Ovary (tissue), 9 donors: ENCODE results near the gene ATP1A3. TPM values are rescaled to one million over a fixed set of nuclear protein-coding genes. Genes with fewer than 3 reads are reported as not detected.

Source experiments
- DNase-seq, 5 donors: peaks; one replicate each; pipeline ENCODE4 v3.0.0-alpha.2; 2019 to 2020
- H3K27ac ChIP-seq, 2 donors: fragments of 200-600 bp; one replicate each; pipeline versions ENCODE4 v1.5.1 to v1.8.0; 2019 to 2022
- H3K27me3 ChIP-seq: fragments of 200-600 bp; one replicate; pipeline ENCODE4 v1.8.0; 2022
- H3K36me3 ChIP-seq: fragments of 200-600 bp; sonication (generic); one replicate; pipeline ENCODE4 v1.5.1; 2019
- H3K4me1 ChIP-seq: one replicate; pipeline ENCODE4 v1.8.1; 2013; ENCODE audit warnings: mild to moderate bottlenecking, moderate library complexity; ENCODE audit not compliant: insufficient read depth
- H3K4me3 ChIP-seq: fragments of 200-600 bp; sonication (generic); one replicate; pipeline ENCODE4 v1.5.1; 2017
- H3K9me3 ChIP-seq, 2 donors: fragments of 200-600 bp in 1 of 2; sonication (generic) in 1 of 2; one replicate each; pipeline versions ENCODE4 v1.5.1 to v1.8.1; 2013 to 2019; ENCODE audit warnings: mild to moderate bottlenecking in 1 of 2, moderate library complexity in 1 of 2
- EP300 ChIP-seq: sonication (generic); formaldehyde crosslinking; IDR thresholded peaks from one replicate; pipeline ENCODE4 v1.6.1; 2017; ENCODE audit warnings: antibody characterized with exemption
- POLR2A ChIP-seq: fragments of 450-650 bp; IDR thresholded peaks from one replicate; pipeline ENCODE4 v1.6.1; 2017; ENCODE audit warnings: antibody characterized with exemption, mild to moderate bottlenecking, moderate library complexity
- WGBS, 3 donors: extraction: QIAGEN DNeasy Blood & Tissue Kit in 1 of 3; methylation state at CpG; one replicate each; pipeline versions ENCODE4 v1.1.5 to v1.1.7; 2013 to 2017; 5-methylcytosine and 5-hydroxymethylcytosine counted together
- intact Hi-C, 4 donors: fragments of 100-400 bp; cut with DNase I; formaldehyde crosslinking; loops; one replicate each; pipeline versions ENCODE4 v1.11.0 to v1.15.1; 2022 to 2023
- polyA plus RNA-seq, 2 donors: library from polyadenylated mRNA; stranded (reverse); fragments of 200-250 nt in 1 of 2; fragments of 350-450 nt in 1 of 2; fragmentation: Illumina TruSeq in 1 of 2; extraction: RNeasy Lipid Tissue Mini Kit (QIAGEN cat#74804) in 1 of 2; gene quantifications; one replicate each; pipeline ENCODE4 v1.2.3, GENCODE V29; 2013 to 2014
- total RNA-seq, 7 donors: library from RNA; depleted of rRNA in 2 of 7; stranded (reverse); fragments of >200 nt in 2 of 7; fragmentation: NEBNext Ultra II Directional in 3 of 7; extraction: Animal tissue kit (Norgen Biotek cat#: 25700) in 3 of 7; gene quantifications; one replicate each; pipeline versions ENCODE4 v1.1.0 to v1.2.4, GENCODE V29; 2016 to 2023
- TF ChIP-seq, protein P1 (sequence below), 3 donors: fragments of 450-650 bp in 2 of 3; fragments of 200-600 bp in 1 of 3; IDR thresholded peaks; one replicate each; pipeline versions ENCODE4 v1.5.1 to v1.8.0; 2016 to 2022; ENCODE audit warnings: antibody characterized with exemption in 3 of 3, mild to moderate bottlenecking in 1 of 3
- donor health status: DM: no; HTN: no; CAD: no; lungs with moderate emphysema.
- donor health status: DM: no; HTN: no; CAD: no.
- donor health status: Bipolar disorder and iron deficiency.
- donor health status: DM: yes; HTN: yes; CAD: no.
- donor health status: DM: no; HTN: no; CAD: no.
- donor health status: DM: yes; HTN: yes; CAD: no.

The ATP1A3 gene
- total and polyA plus RNA-seq, 9 donors: 0.02 to 0.33 (median 0.32) TPM; not detected in 6

DNA sequence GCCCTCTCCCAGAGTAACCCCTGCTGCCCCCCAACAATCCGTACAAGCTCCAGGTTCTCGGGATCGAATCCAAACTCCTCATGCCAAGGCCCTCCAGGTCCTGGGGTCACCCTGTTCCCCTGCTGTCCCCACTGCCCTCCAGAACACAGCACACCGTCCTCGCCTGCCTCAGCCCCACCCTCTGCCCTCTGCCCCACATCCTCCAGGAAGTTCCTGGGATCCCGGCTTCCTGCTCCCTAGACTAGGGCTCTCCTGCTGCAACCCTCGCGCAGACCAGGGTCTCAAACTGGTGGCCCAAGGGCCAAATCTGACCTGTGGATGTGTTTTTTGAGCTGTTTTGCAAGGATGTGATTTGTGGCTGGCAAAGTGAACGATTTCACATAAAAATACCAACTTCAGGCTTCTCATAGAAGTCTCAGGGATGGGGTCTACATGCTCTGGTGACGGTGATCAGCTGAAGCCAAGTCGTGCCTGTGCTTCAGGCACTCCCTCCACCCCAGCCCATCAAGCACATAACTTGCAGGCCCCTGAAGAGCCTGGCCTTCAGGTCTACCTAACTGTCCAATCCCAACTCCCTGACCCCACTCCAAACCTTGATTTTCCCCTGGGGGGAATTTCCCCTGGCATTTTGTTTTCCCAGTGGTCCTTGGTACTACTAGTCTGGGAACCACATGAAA, 36.7 kb downstream of the ATP1A3 start:
- Histone ChIP-seq H3K27ac (no peak overlapping the region), H3K36me3 (no peaks in the 10 kb centered on the region), H3K4me3 (no peak overlapping the region), H3K4me1 (peaks cover 1% of the 10 kb centered on the region), H3K9me3 (no peaks in the 10 kb centered on the region), H3K27me3 (no peaks in the 10 kb centered on the region)
- TF ChIP-seq EP300 (no peak), POLR2A (no peak)
- TF ChIP-seq, protein P1, sequence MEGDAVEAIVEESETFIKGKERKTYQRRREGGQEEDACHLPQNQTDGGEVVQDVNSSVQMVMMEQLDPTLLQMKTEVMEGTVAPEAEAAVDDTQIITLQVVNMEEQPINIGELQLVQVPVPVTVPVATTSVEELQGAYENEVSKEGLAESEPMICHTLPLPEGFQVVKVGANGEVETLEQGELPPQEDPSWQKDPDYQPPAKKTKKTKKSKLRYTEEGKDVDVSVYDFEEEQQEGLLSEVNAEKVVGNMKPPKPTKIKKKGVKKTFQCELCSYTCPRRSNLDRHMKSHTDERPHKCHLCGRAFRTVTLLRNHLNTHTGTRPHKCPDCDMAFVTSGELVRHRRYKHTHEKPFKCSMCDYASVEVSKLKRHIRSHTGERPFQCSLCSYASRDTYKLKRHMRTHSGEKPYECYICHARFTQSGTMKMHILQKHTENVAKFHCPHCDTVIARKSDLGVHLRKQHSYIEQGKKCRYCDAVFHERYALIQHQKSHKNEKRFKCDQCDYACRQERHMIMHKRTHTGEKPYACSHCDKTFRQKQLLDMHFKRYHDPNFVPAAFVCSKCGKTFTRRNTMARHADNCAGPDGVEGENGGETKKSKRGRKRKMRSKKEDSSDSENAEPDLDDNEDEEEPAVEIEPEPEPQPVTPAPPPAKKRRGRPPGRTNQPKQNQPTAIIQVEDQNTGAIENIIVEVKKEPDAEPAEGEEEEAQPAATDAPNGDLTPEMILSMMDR (IDR thresholded peaks at IDR 0.05): no peak
- intact Hi-C loops: loop anchor here in 1 of 4 donors (5.0 kb wide), 1 partner anchor 95 kb away; the partner anchor contains the start of gene RPS19
- no peak for DNase-seq
- 71 to 77% (median 73%) methylated on average over 11 of the region's 11 CpGs for WGBS, 3 donors

DNA sequence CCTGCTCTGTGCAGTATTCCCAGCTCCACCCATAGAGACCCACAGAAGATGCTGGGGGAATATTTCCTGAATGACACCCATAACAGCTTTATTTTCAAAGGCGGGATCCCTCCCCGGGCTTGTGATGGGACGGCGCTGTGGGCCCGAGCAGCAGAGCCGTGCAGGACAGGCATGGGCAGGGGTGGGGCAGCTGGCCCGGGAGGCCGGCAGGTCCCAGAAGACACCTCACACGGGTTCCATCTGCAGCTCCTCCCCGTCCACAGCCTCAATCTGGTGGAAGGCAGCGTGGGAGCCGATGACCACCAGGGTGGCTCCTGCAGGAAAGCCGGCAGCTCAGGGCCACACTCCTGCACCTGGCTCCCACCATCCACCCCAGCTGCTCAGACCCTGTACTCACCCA, 37.4 kb downstream of the ATP1A3 start:
- Histone ChIP-seq H3K36me3 (no peaks in the 10 kb centered on the region), H3K27me3 (no peaks in the 10 kb centered on the region), H3K27ac (no peak overlapping the region), H3K4me1 (peaks cover 1% of the 10 kb centered on the region), H3K4me3 (no peak overlapping the region), H3K9me3 (no peaks in the 10 kb centered on the region)
- intact Hi-C loops: loop anchor here in 1 of 4 donors (5.0 kb wide), 1 partner anchor 94 kb away; the partner anchor contains the start of gene RPS19
- DNase-seq: no peak
- TF ChIP-seq, protein P1 (IDR thresholded peaks at IDR 0.05): no peak
- TF ChIP-seq EP300: no peak
- no peak for TF ChIP-seq POLR2A
- WGBS, 3 donors: 77 to 85% (median 81%) methylated on average over 13 of the region's 13 CpGs

DNA sequence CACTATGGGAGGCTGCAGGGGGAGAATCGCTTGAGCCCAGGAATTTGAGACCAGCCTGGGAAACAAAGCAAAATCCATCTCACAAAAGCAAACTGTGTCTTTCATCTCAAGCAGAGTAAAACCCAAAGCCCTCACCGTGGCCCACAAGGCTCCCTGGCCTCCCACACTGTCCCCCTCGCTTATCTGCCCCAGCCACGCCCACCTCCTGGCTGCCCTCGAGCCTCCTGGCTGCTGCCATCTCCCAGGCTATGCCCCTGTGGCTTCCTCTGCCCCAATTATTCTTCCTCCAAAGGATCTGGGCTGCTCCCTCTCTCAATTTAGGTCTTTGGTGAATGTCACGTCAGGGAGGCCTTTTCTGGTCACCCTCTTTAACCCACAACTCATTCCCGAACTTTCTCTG, 38.5 kb downstream of the ATP1A3 start:
- H3K27me3 ChIP-seq: no peaks in the 10 kb centered on the region
- no peak for TF ChIP-seq EP300
- TF ChIP-seq POLR2A: no peak
- TF ChIP-seq, protein P1 (IDR thresholded peaks at IDR 0.05): no peak
- WGBS, 3 donors: 57 to 60% (median 58%) methylated on average over 7 of the region's 7 CpGs
- H3K9me3 ChIP-seq: no peaks in the 10 kb centered on the region
- H3K4me1 ChIP-seq: peaks cover 1% of the 10 kb centered on the region
- no peak for DNase-seq
- intact Hi-C loops: loop anchor here in 1 of 4 donors (5.0 kb wide), 1 partner anchor 93 kb away; the partner anchor contains the start of gene RPS19
- no peak overlapping the region for H3K4me3 ChIP-seq
- no peak overlapping the region for H3K27ac ChIP-seq
- H3K36me3 ChIP-seq: no peaks in the 10 kb centered on the region

DNA sequence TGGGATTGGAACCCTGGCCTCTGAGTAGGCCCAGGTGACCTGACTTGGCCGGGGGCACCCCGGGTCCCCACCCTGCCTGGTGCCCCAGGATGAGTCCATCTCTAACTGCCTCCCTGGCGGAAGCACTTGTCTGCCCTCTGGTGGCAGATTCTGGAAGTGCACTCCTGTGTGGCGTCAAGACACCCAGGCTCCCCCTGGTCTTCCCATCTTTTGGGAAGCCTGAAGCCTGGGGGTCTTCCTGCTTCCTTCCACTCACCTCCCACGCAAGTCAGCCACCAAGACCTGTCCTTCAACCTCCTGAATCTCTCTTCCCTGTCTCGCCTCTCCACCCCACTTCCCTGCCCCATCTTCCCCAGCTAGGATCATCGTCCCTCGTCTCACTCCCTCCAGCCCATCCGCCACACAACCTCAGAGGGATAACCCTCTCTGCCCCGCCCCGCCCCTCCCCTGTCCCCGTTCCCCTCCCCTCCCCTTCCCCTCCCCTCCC, 42.3 kb downstream of the ATP1A3 start:
- Histone ChIP-seq H3K4me1 (no peaks in the 10 kb centered on the region), H3K27ac (no peak overlapping the region), H3K36me3 (no peaks in the 10 kb centered on the region), H3K27me3 (no peaks in the 10 kb centered on the region), H3K4me3 (no peak overlapping the region), H3K9me3 (no peaks in the 10 kb centered on the region)
- DNase-seq: peak; percentile 60 to 82 (median 80)
- intact Hi-C loops: no loop called here
- TF ChIP-seq, protein P1 (IDR thresholded peaks at IDR 0.05): peak; percentile 58 to 88 (median 68)
- TF ChIP-seq POLR2A: no peak
- TF ChIP-seq EP300: no peak
- WGBS, 3 donors: 1 to 3% (median 3%) methylated on average over 12 of the region's 12 CpGs
